NOMO-1 treated with DMSO at 0.1 percent for 48 hours (cell line): ENCODE measurements around the gene DMRT1.

Experiments used
- DNase-seq: peaks from one replicate; lab custom pipeline; 2025; ENCODE audit not compliant: unreplicated experiment; lab: John Stamatoyannopoulos, UW

Gene DMRT1

GRCh38 chr9:920927-921326 lies 79.4 kb downstream of the DMRT1 start:
- no peak for DNase-seq

- no peak for DNase-seq
Measured at GRCh38 chr9:922171-922570, 80.7 kb downstream of the DMRT1 start.

GRCh38 chr9:922731-923130 lies 81.2 kb downstream of the DMRT1 start:
- DNase-seq, result no peak

- no peak for DNase-seq
Measured at GRCh38 chr9:926976-927375, 85.5 kb downstream of the DMRT1 start.

- DNase-seq, result peak; percentile 9
Measured at GRCh38 chr9:928363-929042, 87.0 kb downstream of the DMRT1 start.

GRCh38 chr9:929719-930118 lies 88.2 kb downstream of the DMRT1 start:
- DNase-seq, result no peak

- DNase-seq, result no peak
Measured at GRCh38 chr9:933356-933755, 91.9 kb downstream of the DMRT1 start.

- DNase-seq, result no peak
Measured at GRCh38 chr9:935348-935965, 94.0 kb downstream of the DMRT1 start.

- no peak for DNase-seq
Measured at GRCh38 chr9:942805-943580, 101.5 kb downstream of the DMRT1 start.

GRCh38 chr9:947985-948384 lies 106.5 kb downstream of the DMRT1 start:
- no peak for DNase-seq

- no peak for DNase-seq
Measured at GRCh38 chr9:948497-948896, 107.0 kb downstream of the DMRT1 start.

GRCh38 chr9:950139-950538 lies 108.6 kb downstream of the DMRT1 start:
- DNase-seq, result no peak

- DNase-seq, result no peak
Measured at GRCh38 chr9:952546-952945, 111.0 kb downstream of the DMRT1 start.

GRCh38 chr9:959105-959504 lies 117.6 kb downstream of the DMRT1 start:
- DNase-seq, result no peak

GRCh38 chr9:959914-960313 lies 118.4 kb downstream of the DMRT1 start:
- DNase-seq, result no peak

GRCh38 chr9:962023-962422 lies 120.5 kb downstream of the DMRT1 start:
- DNase-seq, result no peak

- DNase-seq, result no peak
Measured at GRCh38 chr9:965497-965896, 124.0 kb downstream of the DMRT1 start.

GRCh38 chr9:966870-967269 lies 125.4 kb downstream of the DMRT1 start:
- peak; percentile 32 for DNase-seq

- peak; percentile 33 for DNase-seq
Measured at GRCh38 chr9:967436-967835, 125.9 kb downstream of the DMRT1 start.

- no peak for DNase-seq
Measured at GRCh38 chr9:967903-968641, 126.6 kb downstream of the DMRT1 start.

- DNase-seq, result no peak
Measured at GRCh38 chr9:969310-970150, 128.0 kb downstream of the DMRT1 start.
